PC-3 (cell line): Measurements from ENCODE around the gene SGTA. TPM values are rescaled to one million over a fixed set of nuclear protein-coding genes. Genes with fewer than 3 reads are reported as not detected.

Source experiments
- ATAC-seq: fragments of 200-7000 bp; cut with Tn5 transposase; 2 replicates; pipeline ENCODE4 v1.9.1; 2020; ENCODE audit warnings: mild to moderate bottlenecking, moderate library complexity
- BruUV-seq: library from RNA; stranded (reverse); fragments of 400-500 nt; replicated peaks from 2 replicates; lab custom pipeline; 2021; lab: Mats Ljungman, UMichigan
- CTCF ChIA-PET: fragments of 300-600 bp; sonication (Branson Sonifier 250); formaldehyde crosslinking; loops from one replicate; lab custom pipeline; 2022; ENCODE audit warnings: antibody characterized with exemption; lab: Charles Lee
- POLR2A ChIA-PET: fragments of 300-600 bp; sonication (Branson Sonifier 250); formaldehyde crosslinking; loops from one replicate; lab custom pipeline; 2022; ENCODE audit warnings: antibody characterized with exemption; ENCODE audit not compliant: unreplicated experiment; lab: Charles Lee
- DNase-seq: peaks from one replicate; pipeline ENCODE4 v3.0.0-alpha.2; 2015
- H2AFZ ChIP-seq: fragments of 300-600 bp; sonication (generic); 2 replicates; pipeline ENCODE4 v1.6.0; 2016; ENCODE audit warnings: antibody characterized with exemption, low read length
- H3F3A ChIP-seq: fragments of 300-600 bp; sonication (generic); one replicate; pipeline ENCODE4 v1.6.0; 2017; ENCODE audit warnings: antibody characterized with exemption, low read length, control low read depth, mild to moderate bottlenecking; ENCODE audit not compliant: unreplicated experiment
- H3K27ac ChIP-seq: fragments of 300-600 bp; sonication (generic); 2 replicates; pipeline ENCODE4 v1.5.1; 2016; ENCODE audit warnings: mild to moderate bottlenecking, low read length
- H3K27me3 ChIP-seq: fragments of 300-600 bp; sonication (generic); 2 replicates; pipeline ENCODE4 v1.6.1; 2016; ENCODE audit warnings: low read length, mixed read lengths
- H3K36me3 ChIP-seq: fragments of 300-600 bp; sonication (generic); 2 replicates; pipeline ENCODE4 v1.6.1; 2016; ENCODE audit warnings: low read depth, mixed run types, low read length, mixed read lengths
- H3K4me1 ChIP-seq: fragments of 300-600 bp; sonication (generic); 2 replicates; pipeline ENCODE4 v1.5.1; 2016; ENCODE audit warnings: low read length; ENCODE audit not compliant: insufficient read depth
- H3K4me2 ChIP-seq: fragments of 300-600 bp; sonication (generic); 2 replicates; pipeline ENCODE4 v1.6.0; 2016; ENCODE audit warnings: low read length
- H3K4me3 ChIP-seq: fragments of 300-600 bp; sonication (generic); 2 replicates; pipeline ENCODE4 v1.5.1; 2016; ENCODE audit warnings: mild to moderate bottlenecking, low read length, mixed read lengths
- H3K79me2 ChIP-seq: fragments of 300-600 bp; sonication (generic); 2 replicates; pipeline ENCODE4 v1.6.1; 2017; ENCODE audit warnings: low read length, mixed read lengths
- H3K9ac ChIP-seq: fragments of 300-600 bp; sonication (generic); 2 replicates; pipeline ENCODE4 v1.6.0; 2016; ENCODE audit warnings: mild to moderate bottlenecking, low read length
- H3K9me2 ChIP-seq: fragments of 300-600 bp; sonication (generic); replicated peaks from 2 replicates; pipeline ENCODE4 v1.6.1; 2016; ENCODE audit warnings: mixed run types, low read length, mixed read lengths
- H3K9me3 ChIP-seq: fragments of 300-600 bp; sonication (generic); 2 replicates; pipeline ENCODE4 v1.6.1; 2016; ENCODE audit warnings: low read length, mixed read lengths
- H4K20me1 ChIP-seq: fragments of 300-600 bp; sonication (generic); 2 replicates; pipeline ENCODE4 v1.6.1; 2016; ENCODE audit warnings: low read length, mixed read lengths
- CTCF ChIP-seq: fragments of 300-600 bp; sonication (generic); conservative IDR thresholded peaks from 2 replicates; pipeline ENCODE4 v1.5.1; 2017; ENCODE audit warnings: antibody characterized with exemption, low read depth, mild to moderate bottlenecking, low read length
- EZH2 ChIP-seq: fragments of 300-600 bp; sonication (generic); IDR thresholded peaks from one replicate; pipeline ENCODE4 v1.6.1; 2017; ENCODE audit warnings: antibody characterized with exemption, mild to moderate bottlenecking, low read length; ENCODE audit not compliant: unreplicated experiment
- EZH2phosphoT487 ChIP-seq: fragments of 300-600 bp; sonication (generic); IDR thresholded peaks from 2 replicates; pipeline ENCODE4 v1.6.1; 2018; ENCODE audit warnings: mild to moderate bottlenecking, antibody characterized with exemption, low read length, borderline replicate concordance
- intact Hi-C: fragments of 100-400 bp; cut with micrococcal nuclease; formaldehyde crosslinking; loops from 2 replicates; pipeline ENCODE4 v1.9.0; 2023
- total RNA-seq: library from RNA; depleted of rRNA; stranded (reverse); fragments of >200 nt; gene quantifications from 2 replicates; pipeline ENCODE4 v1.2.3, GENCODE V29; 2014

The SGTA gene
- total RNA-seq, 1 experiment from 2014 or later: 78.6 TPM

- H3K4me2 ChIP-seq: no peak overlapping the region
- peaks cover 27% of the 10 kb centered on the region for H3K79me2 ChIP-seq
- CTCF ChIA-PET: no interaction called here
- H3F3A ChIP-seq: no peaks in the 10 kb centered on the region
- ATAC-seq: no peak
- H4K20me1 ChIP-seq: no peaks in the 10 kb centered on the region
- TF ChIP-seq CTCF: no peak
- TF ChIP-seq EZH2: no peak
- no peak for TF ChIP-seq EZH2phosphoT487
- H3K9ac ChIP-seq: no peak overlapping the region
- DNase-seq: no peak
- intact Hi-C loops: no loop called here
- POLR2A ChIA-PET: no interaction called here
- no peaks in the 10 kb centered on the region for H3K9me3 ChIP-seq
- no peak overlapping the region for H3K4me3 ChIP-seq
- H3K4me1 ChIP-seq: no peaks in the 10 kb centered on the region
- BruUV-seq: no TSS peak
- no peaks in the 10 kb centered on the region; the same call in 1 of the 2 replicates for H3K36me3 ChIP-seq
- H3K9me2 ChIP-seq: no peaks in the 10 kb centered on the region
- H3K27me3 ChIP-seq: no peaks in the 10 kb centered on the region
- H3K27ac ChIP-seq: no peak overlapping the region
- no peak overlapping the region for H2AFZ ChIP-seq
Measured at GRCh38 chr19:2791876-2792275, 8.8 kb upstream of the SGTA start.

- no peak overlapping the region for H3K9ac ChIP-seq
- H3K4me2 ChIP-seq: no peak overlapping the region
- intact Hi-C loops: no loop called here
- ATAC-seq (no peak), DNase-seq (no peak)
- H3F3A ChIP-seq: no peaks in the 10 kb centered on the region
- ChIA-PET POLR2A (no interaction called here), CTCF (no interaction called here)
- no peaks in the 10 kb centered on the region for H3K27me3 ChIP-seq
- no peaks in the 10 kb centered on the region for H3K9me2 ChIP-seq
- peaks cover 31% of the 10 kb centered on the region for H3K79me2 ChIP-seq
- H2AFZ ChIP-seq: no peak overlapping the region
- H3K9me3 ChIP-seq: no peaks in the 10 kb centered on the region
- no peaks in the 10 kb centered on the region; the same call in 1 of the 2 replicates for H3K36me3 ChIP-seq
- H3K27ac ChIP-seq: no peak overlapping the region
- TF ChIP-seq CTCF: no peak
- no peak for TF ChIP-seq EZH2
- TF ChIP-seq EZH2phosphoT487: no peak
- no peak overlapping the region for H3K4me3 ChIP-seq
- no TSS peak for BruUV-seq
- no peaks in the 10 kb centered on the region for H4K20me1 ChIP-seq
- H3K4me1 ChIP-seq: no peaks in the 10 kb centered on the region
Measured at GRCh38 chr19:2791440-2791839, 8.4 kb upstream of the SGTA start.

GRCh38 chr19:2790557-2791271 is 7.6 kb upstream of the SGTA start:
- no peaks in the 10 kb centered on the region; the same call in 1 of the 2 replicates for H3K36me3 ChIP-seq
- H3K4me2 ChIP-seq: no peak overlapping the region
- H3K9me3 ChIP-seq: no peaks in the 10 kb centered on the region
- no peak overlapping the region for H2AFZ ChIP-seq
- TF ChIP-seq CTCF (no peak), EZH2 (no peak), EZH2phosphoT487 (no peak)
- ChIA-PET CTCF (no interaction called here), POLR2A (no interaction called here)
- no peaks in the 10 kb centered on the region for H3F3A ChIP-seq
- H3K27me3 ChIP-seq: no peaks in the 10 kb centered on the region
- intact Hi-C loops: no loop called here
- DNase-seq: no peak
- H3K9ac ChIP-seq: no peak overlapping the region
- no TSS peak for BruUV-seq
- ATAC-seq: no peak
- no peaks in the 10 kb centered on the region for H4K20me1 ChIP-seq
- H3K4me3 ChIP-seq: no peak overlapping the region
- H3K9me2 ChIP-seq: no peaks in the 10 kb centered on the region
- no peak overlapping the region for H3K27ac ChIP-seq
- H3K79me2 ChIP-seq: peaks cover 38% of the 10 kb centered on the region
- no peaks in the 10 kb centered on the region for H3K4me1 ChIP-seq
